ENCODE results near the gene BCL6B. TPM values are rescaled to one million over a fixed set of nuclear protein-coding genes. Genes with fewer than 3 reads are reported as not detected.
A peak's percentile ranks its signal among the peaks of the same experiment; 100 is the strongest.

Gene BCL6B
- total and polyA plus RNA-seq, 11 donors, result 5.9 to 32.8 (median 10.6) TPM

GRCh38 chr17:7029096-7029495 is 6.2 kb downstream of the BCL6B start:
- TF ChIP-seq POLR2A (IDR thresholded peaks at IDR 0.05), result no peak
- H3K4me3 ChIP-seq, result peak overlapping the region in 2 of 12 donors; percentile 13 to 17
- DNase-seq (no peak), ATAC-seq (no peak)
- WGBS, 4 donors, result 63 to 80% (median 69%) methylated on average over 3 of the region's 3 CpGs
- peaks cover 0 to 65% (median 21%) of the 10 kb centered on the region in 12 donors for H3K4me1 ChIP-seq
- H3K9me3 ChIP-seq, result no peaks in the 10 kb centered on the region
- H3K36me3 ChIP-seq, result peaks cover 0 to 44% (median 9%) of the 10 kb centered on the region in 9 donors
- no peaks in the 10 kb centered on the region for H3K27me3 ChIP-seq
- intact Hi-C loops (cut with DNase I), result loop anchor here in 1 of 10 donors (10.0 kb wide), 1 partner anchor 274 kb away; the partner anchor contains the start of gene XAF1
- H3K27ac ChIP-seq, result peak overlapping the region; percentile 34 to 97 (median 75)

GRCh38 chr17:7029659-7030058 is 6.8 kb downstream of the BCL6B start:
- Histone ChIP-seq H3K9me3 (no peaks in the 10 kb centered on the region), H3K27ac (peak overlapping the region; percentile 34 to 97 (median 75)), H3K4me1 (peaks cover 0 to 67% (median 21%) of the 10 kb centered on the region in 12 donors), H3K4me3 (no peak overlapping the region), H3K36me3 (peaks cover 0 to 41% (median 7%) of the 10 kb centered on the region in 9 donors), H3K27me3 (no peaks in the 10 kb centered on the region)
- no peak for TF ChIP-seq POLR2A (IDR thresholded peaks at IDR 0.05)
- TF ChIP-seq, protein P1, sequence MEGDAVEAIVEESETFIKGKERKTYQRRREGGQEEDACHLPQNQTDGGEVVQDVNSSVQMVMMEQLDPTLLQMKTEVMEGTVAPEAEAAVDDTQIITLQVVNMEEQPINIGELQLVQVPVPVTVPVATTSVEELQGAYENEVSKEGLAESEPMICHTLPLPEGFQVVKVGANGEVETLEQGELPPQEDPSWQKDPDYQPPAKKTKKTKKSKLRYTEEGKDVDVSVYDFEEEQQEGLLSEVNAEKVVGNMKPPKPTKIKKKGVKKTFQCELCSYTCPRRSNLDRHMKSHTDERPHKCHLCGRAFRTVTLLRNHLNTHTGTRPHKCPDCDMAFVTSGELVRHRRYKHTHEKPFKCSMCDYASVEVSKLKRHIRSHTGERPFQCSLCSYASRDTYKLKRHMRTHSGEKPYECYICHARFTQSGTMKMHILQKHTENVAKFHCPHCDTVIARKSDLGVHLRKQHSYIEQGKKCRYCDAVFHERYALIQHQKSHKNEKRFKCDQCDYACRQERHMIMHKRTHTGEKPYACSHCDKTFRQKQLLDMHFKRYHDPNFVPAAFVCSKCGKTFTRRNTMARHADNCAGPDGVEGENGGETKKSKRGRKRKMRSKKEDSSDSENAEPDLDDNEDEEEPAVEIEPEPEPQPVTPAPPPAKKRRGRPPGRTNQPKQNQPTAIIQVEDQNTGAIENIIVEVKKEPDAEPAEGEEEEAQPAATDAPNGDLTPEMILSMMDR (IDR thresholded peaks at IDR 0.05), result no peak
- WGBS, 4 donors, result 38 to 59% (median 49%) methylated on average over 8 of the region's 8 CpGs
- peak in 4 of 5 donors; percentile 53 to 72 (median 68) for DNase-seq
- peak; percentile 37 to 89 (median 72) for ATAC-seq
- intact Hi-C loops (cut with DNase I), result loop anchor here in 1 of 10 donors (10.0 kb wide), 1 partner anchor 275 kb away; the partner anchor contains the start of gene XAF1

DNA sequence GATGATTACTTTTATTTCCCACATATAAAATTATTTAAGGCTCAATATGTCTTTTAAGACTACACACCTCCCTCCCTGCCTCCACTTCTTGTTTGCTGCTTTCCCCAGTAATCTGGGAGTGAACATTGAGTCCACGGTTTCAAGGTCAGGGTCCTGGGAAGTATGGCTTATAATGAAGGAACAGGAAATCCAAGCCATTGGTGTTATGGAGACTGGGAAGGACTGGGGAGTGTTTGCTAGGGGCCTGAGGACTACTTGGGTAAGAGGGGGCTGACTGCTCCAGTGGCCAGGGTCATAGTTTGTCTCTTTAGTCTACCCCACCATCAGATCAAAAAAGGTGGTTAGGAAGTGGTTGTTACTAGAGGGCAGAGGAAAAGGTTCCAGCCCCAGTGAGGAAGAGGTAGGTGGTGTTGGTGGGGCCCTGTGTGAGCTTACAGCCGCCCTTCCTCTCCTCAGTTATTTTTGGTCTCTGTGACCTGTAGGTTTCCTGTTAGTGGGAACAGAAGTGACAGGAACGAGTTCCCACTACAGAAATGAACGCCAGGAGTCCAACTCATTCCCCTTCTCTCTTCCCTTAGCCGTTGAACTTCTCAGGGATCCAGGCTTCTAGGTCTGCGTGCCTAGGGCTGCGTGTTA is 12.2 kb downstream of the BCL6B start:
- Histone ChIP-seq H3K9me3 (no peaks in the 10 kb centered on the region), H3K27me3 (no peaks in the 10 kb centered on the region), H3K36me3 (peaks cover 0 to 4% (median 0%) of the 10 kb centered on the region in 9 donors), H3K4me3 (peak overlapping the region; percentile 53 to 88 (median 67)), H3K4me1 (peaks cover 0 to 29% (median 8%) of the 10 kb centered on the region in 12 donors), H3K27ac (peak overlapping the region; percentile 74 to 97 (median 88))
- intact Hi-C loops (cut with DNase I), result no loop called here
- peak; percentile 44 to 76 (median 54) for ATAC-seq
- TF ChIP-seq, protein P1 (IDR thresholded peaks at IDR 0.05), result no peak
- no peak for TF ChIP-seq POLR2A (IDR thresholded peaks at IDR 0.05)
- DNase-seq, result peak in 1 of 5 donors; percentile 50
- 9 to 15% (median 13%) methylated on average over 7 of the region's 7 CpGs for WGBS, 4 donors

GRCh38 chr17:7035591-7036368 is 12.9 kb downstream of the BCL6B start, which contains the start of gene SLC16A13:
Gene SLC16A13 (plus strand): TSS chr17:7036015. CDS start chr17:7036383, 368 bp downstream.
- WGBS, 4 donors, result 0 to 2% (median 1%) methylated on average over 27 to 52 of the region's 52 CpGs

More at GRCh38 chr17:7035591-7036368, 12.9 kb downstream of the BCL6B start, which contains the start of gene SLC16A13:
- peaks cover 0 to 25% (median 8%) of the 10 kb centered on the region in 12 donors for H3K4me1 ChIP-seq
- ATAC-seq (peak; percentile 93 to 96 (median 96)), DNase-seq (peak; percentile 95 to 97 (median 95))
- intact Hi-C loops (cut with DNase I), result no loop called here
- TF ChIP-seq, protein P1 (IDR thresholded peaks at IDR 0.05), result no peak
- TF ChIP-seq POLR2A (IDR thresholded peaks at IDR 0.05), result peak in 1 of 2 donors; percentile 64
- H3K27me3 ChIP-seq, result no peaks in the 10 kb centered on the region
- H3K36me3 ChIP-seq, result no peaks in the 10 kb centered on the region
- H3K27ac ChIP-seq, result peak within 1 kb of the TSS; percentile 74 to 97 (median 88)
- H3K4me3 ChIP-seq, result peak within 1 kb of the TSS; percentile 53 to 88 (median 67)
- H3K9me3 ChIP-seq, result no peaks in the 10 kb centered on the region

Measured in heart left ventricle (tissue), 16 donors.